HG02588 (cell line): Measurements from ENCODE around the gene MERTK.
A peak's percentile ranks its signal among the peaks of the same experiment; 100 is the strongest.
"Not testable (repeated sequence)": the region's sequence is repeated elsewhere in the genome, so short reads cannot be mapped to it uniquely, and the experiment has no call there.

Experiments
- ATAC-seq: cut with Tn5 transposase; IDR thresholded peaks from one replicate; pipeline ENCODE4 v1.9.1; 2021; ENCODE audit warnings: mild to moderate bottlenecking, moderate library complexity; ENCODE audit not compliant: unreplicated experiment

The MERTK gene

GRCh38 chr2:111897924-111898702, at the start of gene MERTK:
TSS of gene MERTK (plus strand) at chr2:111898607. CDS start at chr2:111898736, 129 bp downstream.
- peak; percentile 59 for ATAC-seq

DNA sequence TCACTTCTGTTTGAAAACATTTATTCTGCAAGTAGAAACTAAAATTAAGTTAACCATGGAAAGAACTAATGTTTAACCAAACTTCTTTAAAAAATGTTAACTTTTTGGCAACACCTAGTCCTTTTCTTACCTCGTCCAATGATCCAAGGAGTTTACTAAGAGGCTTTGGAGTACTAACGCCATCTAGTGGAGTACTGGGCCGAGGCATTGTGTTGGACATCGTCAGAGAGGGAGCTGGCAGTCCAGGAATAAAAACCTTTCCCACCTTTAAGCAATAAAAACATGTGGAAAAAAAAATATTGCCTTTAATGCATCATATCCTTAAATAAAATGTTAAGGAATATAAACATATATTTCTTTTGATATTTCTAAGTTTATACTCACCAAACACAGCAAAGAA, 47.8 kb upstream of the MERTK start:
- not testable (repeated sequence) for ATAC-seq

GRCh38 chr2:111852544-111852943, 45.9 kb upstream of the MERTK start:
- not testable (repeated sequence) for ATAC-seq

- not testable (repeated sequence) for ATAC-seq
These were observed 38.4 kb upstream of the MERTK start for GRCh38 chr2:111860005-111860404.

DNA sequence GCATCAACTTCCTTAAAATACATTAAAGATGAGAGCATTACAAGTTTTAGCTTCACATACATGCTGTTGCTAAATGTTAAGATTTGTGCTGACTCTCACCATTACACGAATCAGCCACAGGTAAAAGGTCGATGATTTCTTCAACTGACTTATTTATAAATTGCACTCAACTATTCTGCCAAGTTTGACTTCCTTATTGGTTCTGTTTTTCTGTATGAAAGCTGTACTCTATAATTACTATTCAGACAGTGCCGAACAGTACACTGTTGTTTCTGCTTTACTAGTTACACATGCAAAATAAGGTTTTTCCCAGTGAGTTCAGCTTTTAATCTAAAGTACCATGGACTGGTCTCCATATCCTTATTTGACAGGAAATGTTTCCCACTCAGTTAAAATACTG, 33.3 kb upstream of the MERTK start:
- not testable (repeated sequence) for ATAC-seq

DNA sequence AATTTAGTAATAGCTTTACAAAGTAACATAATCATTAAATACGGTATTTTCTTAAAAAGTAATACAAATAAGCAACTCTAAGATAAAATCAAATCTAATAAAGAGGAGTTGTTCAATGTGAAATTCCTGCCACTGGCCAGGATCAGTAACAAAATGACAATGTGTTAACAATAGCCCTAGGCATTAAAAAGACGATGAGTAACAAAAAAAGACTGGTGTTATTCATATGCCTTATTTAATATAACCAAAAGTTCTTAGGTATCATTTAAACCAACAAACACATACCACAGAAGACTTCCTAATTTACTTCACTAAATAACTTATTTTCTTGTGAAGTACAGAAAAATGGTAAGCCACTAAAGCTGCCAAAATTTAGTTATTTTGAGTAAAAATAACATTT, 25.6 kb upstream of the MERTK start:
- not testable (repeated sequence) for ATAC-seq

- peak; percentile 90 for ATAC-seq
These were observed 14.5 kb upstream of the MERTK start, which contains the start of gene ANAPC1 for GRCh38 chr2:111883661-111884591. TSS of gene ANAPC1 (minus strand) at chr2:111884193. CDS start at chr2:111880825, 3,368 bp downstream.

DNA sequence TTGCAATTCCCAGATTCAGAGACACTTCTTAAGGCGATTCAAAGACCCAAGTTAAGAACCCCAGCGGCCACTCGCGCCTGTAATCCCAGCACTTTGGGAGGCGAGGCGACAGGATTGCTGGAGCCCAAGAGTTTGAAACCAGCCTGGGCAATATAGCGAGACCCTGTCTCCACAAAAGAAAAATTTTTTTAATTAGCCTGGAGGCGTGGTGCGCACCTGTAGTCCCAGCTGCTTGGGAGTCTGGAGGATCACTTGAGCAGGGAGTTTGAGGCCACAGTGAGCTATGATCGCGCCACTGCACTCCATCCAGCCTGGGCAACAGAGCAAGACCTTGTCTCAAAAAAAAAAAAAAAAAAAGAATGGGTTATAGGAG, 13.8 kb upstream of the MERTK start:
- ATAC-seq: peak; percentile 3

DNA sequence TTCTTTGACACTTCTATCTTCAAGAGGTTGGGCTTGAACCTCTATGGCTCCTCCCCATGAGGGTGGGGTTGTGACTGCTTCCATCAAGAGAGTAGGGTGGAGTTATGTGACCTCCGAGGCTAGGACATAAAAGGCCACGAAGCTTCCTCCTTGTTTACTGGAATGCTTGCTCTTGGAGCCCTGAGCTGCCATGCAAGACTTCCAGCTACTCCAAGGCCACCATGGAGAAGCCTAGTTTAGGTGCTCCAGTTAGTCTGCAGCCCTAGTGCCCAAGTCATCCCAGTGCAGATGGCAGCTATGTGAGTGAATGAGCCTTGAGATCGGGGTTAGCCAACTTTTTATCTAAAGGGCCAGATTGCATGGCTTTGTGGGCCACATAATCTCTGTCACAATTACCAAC, 2.4 kb upstream of the MERTK start:
- ATAC-seq: no peak

DNA sequence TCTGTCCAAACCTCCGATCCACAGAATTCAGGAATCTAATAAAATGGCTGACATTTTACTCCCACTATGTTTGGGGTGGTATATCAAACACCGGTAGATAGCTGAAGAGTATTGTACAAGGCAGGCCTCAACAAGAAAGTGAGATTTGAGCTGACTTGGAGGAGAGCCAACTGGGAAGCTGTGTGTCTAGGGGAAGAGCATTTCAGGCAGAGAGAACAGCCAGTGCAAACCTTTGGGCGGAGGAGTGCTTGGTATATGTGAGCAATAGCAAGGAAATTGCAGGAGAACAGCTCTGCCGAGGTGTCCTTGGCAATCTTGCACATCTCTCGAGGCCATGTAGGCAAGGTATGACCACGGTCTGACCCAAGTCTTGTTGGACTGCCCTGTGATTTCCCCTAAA, 1.8 kb upstream of the MERTK start:
- no peak for ATAC-seq

DNA sequence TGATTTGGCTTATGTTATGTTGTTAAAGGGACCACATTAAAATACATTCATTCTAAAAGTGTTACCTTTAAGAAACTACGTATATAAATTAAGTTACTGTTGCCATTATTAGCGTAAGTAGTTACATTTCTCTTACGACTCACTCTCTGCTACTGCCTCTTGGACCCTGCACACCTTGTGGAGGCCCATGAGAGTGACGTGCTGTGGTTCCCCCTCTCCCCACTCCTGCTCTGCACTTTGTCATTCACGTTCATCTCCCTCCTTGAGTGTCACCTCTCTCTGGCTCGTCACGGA, 830 bp upstream of the MERTK start:
- no peak for ATAC-seq

GRCh38 chr2:111898703-111899514, 502 bp downstream of the MERTK start:
- ATAC-seq: no peak

GRCh38 chr2:111900859-111901258, 2.5 kb downstream of the MERTK start:
- no peak for ATAC-seq

GRCh38 chr2:111903516-111903915, 5.1 kb downstream of the MERTK start:
- no peak for ATAC-seq

DNA sequence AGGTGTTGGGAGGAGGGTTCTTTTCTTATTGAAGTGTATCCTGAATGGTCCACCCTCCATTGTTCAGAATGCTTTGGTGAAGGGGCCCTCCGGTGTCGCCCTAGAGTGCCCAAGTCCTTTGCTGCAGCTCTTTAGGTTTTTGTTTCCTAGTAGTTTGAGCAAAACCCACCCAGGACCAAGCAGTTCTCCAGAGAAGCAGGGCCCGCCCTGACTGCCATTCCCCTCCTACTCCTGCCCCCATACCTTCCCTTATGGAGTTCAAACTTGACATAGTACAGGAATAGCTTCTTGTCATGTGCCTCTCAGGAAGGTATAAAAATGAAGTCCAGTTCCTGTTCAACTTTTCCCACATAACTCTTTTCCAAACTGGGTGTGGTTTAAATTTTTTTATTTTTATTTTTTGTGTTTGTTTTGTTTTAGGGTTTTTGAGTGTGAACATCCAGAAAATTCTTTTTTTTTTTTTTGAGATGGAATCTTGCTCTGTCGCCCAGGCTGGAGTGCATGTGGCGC, 5.6 kb downstream of the MERTK start:
- no peak for ATAC-seq

DNA sequence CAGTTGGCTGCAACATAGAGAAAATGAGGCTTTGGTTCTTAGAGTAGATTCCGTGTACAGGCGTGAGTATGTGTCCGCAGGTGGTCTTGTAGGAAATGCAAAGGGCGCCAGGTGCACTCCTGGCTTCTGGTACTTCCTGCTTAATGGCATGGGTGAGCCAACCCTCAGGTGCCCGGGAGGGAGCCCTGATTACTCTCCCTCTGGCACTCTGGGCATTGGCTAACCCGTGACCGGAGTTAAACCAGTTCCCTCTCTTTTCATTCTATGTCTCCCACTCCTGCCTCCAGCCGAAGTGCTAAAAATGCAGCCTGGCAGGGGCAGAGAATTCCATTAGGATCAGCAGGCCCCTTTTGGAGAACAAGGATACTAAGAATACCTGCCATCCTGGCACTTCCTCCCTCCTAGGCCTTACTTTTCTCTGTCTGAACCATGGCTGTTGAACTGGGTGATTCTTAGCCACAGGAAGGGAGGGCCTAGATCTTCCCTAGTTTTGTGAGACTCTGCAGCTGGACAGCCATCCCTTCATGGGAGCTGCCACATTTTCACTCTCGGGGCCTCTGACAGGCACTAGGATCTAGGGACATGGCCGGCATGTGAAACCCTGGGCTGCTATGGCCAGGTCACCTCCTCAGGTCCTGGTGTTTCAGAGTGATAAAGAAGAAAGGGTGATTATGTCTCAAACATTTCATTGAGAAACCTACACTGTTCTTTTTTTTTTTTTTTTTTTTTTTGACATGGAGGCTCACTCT, 6.5 kb downstream of the MERTK start:
- ATAC-seq: no peak

DNA sequence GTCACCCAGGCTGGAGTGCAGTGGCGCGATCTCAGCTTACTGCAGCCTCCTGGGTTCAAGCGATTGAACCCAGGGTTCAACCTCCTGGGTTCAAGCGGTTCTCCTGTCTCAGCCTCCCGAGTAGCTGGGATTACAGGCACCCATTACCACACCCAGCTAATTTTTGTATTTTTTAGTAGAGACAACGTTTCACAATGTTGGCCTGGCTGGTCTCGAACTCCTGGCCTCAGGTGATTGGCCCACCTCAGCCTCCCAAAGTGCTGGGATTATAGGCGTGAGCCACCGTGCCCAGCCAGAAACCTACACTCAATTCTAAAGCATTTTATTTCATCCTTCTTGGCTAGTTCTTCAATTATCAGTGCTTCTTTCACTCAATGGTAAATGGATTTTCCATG, 7.1 kb downstream of the MERTK start:
- ATAC-seq: not testable (repeated sequence)

- ATAC-seq: no peak
These were observed 7.8 kb downstream of the MERTK start for GRCh38 chr2:111905990-111906735.

GRCh38 chr2:111908578-111908977, 10.2 kb downstream of the MERTK start:
- no peak for ATAC-seq

GRCh38 chr2:111909079-111909478, 10.7 kb downstream of the MERTK start:
- no peak for ATAC-seq
